Airway epithelial cell (primary cell): ENCODE data around the gene TBC1D2B. TPM values are rescaled to one million over a fixed set of nuclear protein-coding genes. Genes with fewer than 3 reads are reported as not detected.

Experiments used
- total RNA-seq: library from RNA; depleted of rRNA; stranded (reverse); fragments of >200 nt; gene quantifications from 2 replicates; pipeline ENCODE4 v1.2.3, GENCODE V29; 2015

TBC1D2B gene
- 15.9 and 20.9 TPM in 2 replicates for total RNA-seq

GRCh38 chr15:78077053-78077870, at the start of gene TBC1D2B:
TSS of gene TBC1D2B (minus strand) at chr15:78077711. CDS start at chr15:78077652, 59 bp downstream.

GRCh38 chr15:78092261-78093041, 14.9 kb upstream of the TBC1D2B start, which contains the start of gene SH2D7:
TSS of gene SH2D7 (plus strand) at chr15:78092561. CDS start at chr15:78092585, 24 bp downstream.

Other genes starting within 250 kb of the TBC1D2B start
- gene SH2D7, start 14.8 kb upstream of the TBC1D2B start, total RNA-seq = not detected in 2 replicates
- gene CIB2, start 53.7 kb upstream of the TBC1D2B start, total RNA-seq = 4.5 and 9.4 TPM in 2 replicates
- gene IDH3A, start 71.7 kb upstream of the TBC1D2B start, total RNA-seq = 43.4 and 54.6 TPM in 2 replicates
- not detected in 2 replicates for gene ACSBG1, start 156.9 kb upstream of the TBC1D2B start, total RNA-seq
- gene DNAJA4, start 186.9 kb upstream of the TBC1D2B start, total RNA-seq = 5.6 and 6.1 TPM in 2 replicates
- gene SKIC8, start 221.9 kb upstream of the TBC1D2B start, total RNA-seq = 76.2 and 80.5 TPM in 2 replicates